NCI-H2171 (cell line): Measurements from ENCODE around the gene C3orf33.

Source experiments
- DNase-seq: peaks from one replicate; lab custom pipeline; 2025; lab: John Stamatoyannopoulos, UW

Gene C3orf33

GRCh38 chr3:155741603-155742002 lies 64.5 kb downstream of the C3orf33 start:
- DNase-seq, result no peak

DNA sequence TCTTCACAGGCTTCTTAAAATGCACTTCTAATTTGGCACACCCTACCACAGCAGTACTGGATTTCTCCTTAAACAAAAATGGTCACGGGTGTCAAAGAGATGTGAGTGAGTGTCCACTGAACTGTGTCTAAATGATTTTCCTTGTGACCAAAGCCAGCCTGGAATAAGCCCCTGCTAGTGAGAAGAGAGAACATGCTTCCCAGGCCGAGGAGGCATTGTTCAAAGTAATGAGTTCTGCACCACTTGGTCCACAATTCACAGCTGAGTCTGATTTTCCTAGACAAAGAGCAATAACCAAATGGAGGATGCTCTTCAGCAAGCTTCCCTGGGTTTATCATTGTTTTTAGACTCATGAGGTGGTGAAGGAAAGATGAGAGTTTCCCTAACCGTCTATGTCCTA lies 65.0 kb downstream of the C3orf33 start:
- DNase-seq, result no peak

DNA sequence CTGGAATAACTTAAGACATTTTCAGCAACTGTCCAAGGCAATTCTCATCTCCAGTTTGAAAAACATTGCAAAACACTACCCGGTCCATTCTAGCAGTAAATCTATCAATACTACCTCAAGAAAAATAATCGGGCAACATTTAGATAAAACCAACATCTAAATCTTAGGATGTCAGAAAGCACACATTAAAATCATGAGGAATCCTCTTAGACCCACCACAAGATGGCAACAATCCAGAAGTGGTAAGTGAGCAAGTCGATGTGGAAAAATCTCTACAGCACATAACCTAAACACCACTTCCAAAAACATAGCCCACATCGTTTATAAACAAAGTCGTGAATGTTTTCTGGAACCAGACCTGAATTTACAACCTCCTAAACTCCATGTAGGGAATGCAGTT lies 66.9 kb downstream of the C3orf33 start:
- no peak for DNase-seq

GRCh38 chr3:155738580-155739076 lies 67.5 kb downstream of the C3orf33 start:
- no peak for DNase-seq

GRCh38 chr3:155737844-155738460 lies 68.1 kb downstream of the C3orf33 start:
- DNase-seq, result no peak

- DNase-seq, result no peak
These were observed 69.7 kb downstream of the C3orf33 start for GRCh38 chr3:155736381-155736780.

- DNase-seq, result no peak
These were observed 75.2 kb downstream of the C3orf33 start for GRCh38 chr3:155730843-155731242.

- no peak for DNase-seq
These were observed 78.2 kb downstream of the C3orf33 start for GRCh38 chr3:155727836-155728235.

DNA sequence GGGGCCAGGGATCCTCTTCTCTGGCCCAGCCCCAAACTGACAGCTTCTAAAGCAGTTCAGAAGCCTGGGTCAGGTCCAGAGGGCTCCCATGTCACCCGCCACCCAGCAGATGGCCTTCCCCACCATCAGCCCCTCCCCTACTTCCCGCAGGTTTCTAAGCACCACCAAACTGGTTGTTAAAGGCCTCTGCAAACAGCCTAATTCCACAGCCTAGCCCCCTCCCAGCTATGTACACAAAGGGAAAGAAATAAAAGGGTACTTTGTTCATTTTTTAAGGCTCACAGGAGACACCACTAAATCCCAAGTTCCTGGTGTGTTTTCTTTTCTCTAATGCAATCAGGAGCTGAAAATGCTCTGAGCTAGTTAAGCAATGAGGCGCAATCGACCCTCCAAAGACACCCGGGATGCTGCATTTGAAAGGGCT lies 91.8 kb downstream of the C3orf33 start:
- no peak for DNase-seq
